B cell (primary cell): Measurements from ENCODE around the gene LYST. TPM values are rescaled to one million over a fixed set of nuclear protein-coding genes. Genes with fewer than 3 reads are reported as not detected.

Experiments
- ATAC-seq: fragments of 200-7000 bp; cut with Tn5 transposase; one replicate; pipeline ENCODE4 v1.10.0; 2021; ENCODE audit warnings: low read depth, mild to moderate bottlenecking, moderate number of reproducible peaks, moderate library complexity
- CTCF ChIA-PET: fragments of 350-600 bp; sonication (Branson Sonifier 250); formaldehyde crosslinking; loops from one replicate; lab custom pipeline; 2021; ENCODE audit warnings: antibody characterized with exemption, inconsistent platforms; lab: Charles Lee
- POLR2A ChIA-PET: fragments of 350-600 bp; sonication (Branson Sonifier 250); formaldehyde crosslinking; loops from one replicate; lab custom pipeline; 2021; ENCODE audit warnings: antibody characterized with exemption; lab: Charles Lee
- DNase-seq: peaks from one replicate; pipeline ENCODE4 v3.0.0; 2013
- H2AFZ ChIP-seq: 2 replicates; pipeline ENCODE4 v1.6.1; 2012; ENCODE audit warnings: mild to moderate bottlenecking, low read depth, low read length; ENCODE audit not compliant: insufficient read depth, poor library complexity, severe bottlenecking
- H3K27ac ChIP-seq, 2 donors: 1 replicate in 1 of 2; 2 replicates in 1 of 2; pipeline ENCODE4 v1.5.1; 2012 to 2013; ENCODE audit warnings: low read length in 2 of 2, mild to moderate bottlenecking in 2 of 2, moderate library complexity in 1 of 2
- H3K27me3 ChIP-seq, 4 experiments: fragments of 200-600 bp in 1 of 4; sonication (generic) in 1 of 4; replicated peaks in 1 of 4; 1 replicate in 2 of 4; 2 replicates in 2 of 4; pipeline versions ENCODE4 v1.6.1 to v1.7.0; 2013 to 2016; ENCODE audit warnings: low read length in 3 of 4, mild to moderate bottlenecking in 2 of 4, mixed read lengths in 1 of 4, moderate library complexity in 1 of 4; ENCODE audit not compliant: insufficient read depth in 4 of 4, control insufficient read depth in 3 of 4; ENCODE audit errors: control extremely low read depth in 1 of 4
- H3K36me3 ChIP-seq, 2 experiments: replicated peaks in 1 of 2; 1 replicate in 1 of 2; 2 replicates in 1 of 2; pipeline versions ENCODE4 v1.6.1 to v1.7.1; 2013; ENCODE audit warnings: low read length in 1 of 2; ENCODE audit not compliant: insufficient read depth in 2 of 2, control insufficient read depth in 1 of 2; ENCODE audit errors: control extremely low read depth in 1 of 2, extremely low read depth in 1 of 2
- H3K4me1 ChIP-seq, 2 donors: fragments of 200-600 bp in 1 of 2; sonication (generic) in 1 of 2; 1 replicate in 1 of 2; 2 replicates in 1 of 2; pipeline versions ENCODE4 v1.5.1 to v1.6.1; 2013 to 2017; ENCODE audit warnings: low read length in 2 of 2; ENCODE audit not compliant: control insufficient read depth in 2 of 2, insufficient read depth in 2 of 2
- H3K4me2 ChIP-seq: replicated peaks from 2 replicates; pipeline ENCODE3; 2012; ENCODE audit warnings: mild to moderate bottlenecking, low read depth, low read length; ENCODE audit not compliant: poor library complexity, severe bottlenecking
- H3K4me3 ChIP-seq, 5 experiments: fragments of 200-600 bp in 1 of 5; sonication (generic) in 1 of 5; 1 replicate in 3 of 5; 2 replicates in 2 of 5; pipeline versions ENCODE4 v1.5.1 to v1.7.0; 2011 to 2016; ENCODE audit warnings: low read length in 4 of 5, mild to moderate bottlenecking in 4 of 5, low read depth in 2 of 5, control low read depth in 1 of 5, moderate library complexity in 1 of 5; ENCODE audit not compliant: insufficient read depth in 1 of 5; ENCODE audit errors: control extremely low read depth in 1 of 5, extremely low read depth in 1 of 5
- H3K79me2 ChIP-seq: fragments of 200-600 bp; sonication (generic); one replicate; pipeline ENCODE4 v1.6.0; 2016; ENCODE audit warnings: low read length; ENCODE audit not compliant: control insufficient read depth, insufficient read depth
- H3K9ac ChIP-seq: fragments of 200-600 bp; sonication (generic); 2 replicates; pipeline ENCODE4 v1.6.1; 2017; ENCODE audit warnings: mild to moderate bottlenecking, low read length, moderate library complexity
- H3K9me3 ChIP-seq, 3 donors: one replicate each; pipeline versions ENCODE4 v1.6.1 to v1.7.1; 2013; ENCODE audit warnings: low read length in 2 of 3; ENCODE audit not compliant: control insufficient read depth in 2 of 3, insufficient read depth in 1 of 3; ENCODE audit errors: control extremely low read depth in 1 of 3
- H4K20me1 ChIP-seq: 2 replicates; pipeline ENCODE4 v1.6.0; 2012; ENCODE audit warnings: mild to moderate bottlenecking, low read length; ENCODE audit not compliant: insufficient read depth, control insufficient read depth, poor library complexity, severe bottlenecking
- H3K27ac Mint-ChIP-seq: one replicate; pipeline ENCODE4 v1.8.0; 2021; ENCODE audit warnings: mixed read lengths
- H3K27me3 Mint-ChIP-seq: one replicate; pipeline ENCODE4 v1.8.0; 2021; ENCODE audit warnings: mixed read lengths
- H3K4me1 Mint-ChIP-seq: one replicate; pipeline ENCODE4 v1.8.0; 2021; ENCODE audit warnings: mixed read lengths
- H3K4me3 Mint-ChIP-seq: one replicate; pipeline ENCODE4 v1.8.0; 2021; ENCODE audit warnings: mixed read lengths
- H3K9me3 Mint-ChIP-seq: one replicate; pipeline ENCODE4 v1.8.0; 2022; ENCODE audit warnings: mixed read lengths; ENCODE audit not compliant: insufficient read depth
- EZH2 ChIP-seq: IDR thresholded peaks from 2 replicates; pipeline ENCODE4 v1.6.1; 2012; ENCODE audit warnings: borderline replicate concordance, low read depth, mild to moderate bottlenecking, moderate library complexity, low read length; ENCODE audit not compliant: insufficient read depth, poor library complexity, severe bottlenecking
- WGBS: methylation state at CpG from one replicate; pipeline ENCODE4 v1.1.5; 2013; ENCODE audit warnings: missing lambda C conversion rate; ENCODE audit not compliant: insufficient coverage; 5-methylcytosine and 5-hydroxymethylcytosine counted together
- intact Hi-C: fragments of 100-400 bp; cut with micrococcal nuclease; formaldehyde crosslinking; loops from one replicate; pipeline ENCODE4 v1.10.0; 2022
- polyA plus RNA-seq: library from polyadenylated mRNA; depleted of rRNA; stranded (reverse); fragments of >200 nt; gene quantifications from 2 replicates; pipeline ENCODE4 v1.2.3, GENCODE V29; 2012
- total RNA-seq, 2 donors: library from RNA; stranded (reverse); fragments of 120-200 nt in 1 of 2; gene quantifications; 1 replicate in 1 of 2; 2 replicates in 1 of 2; pipeline versions ENCODE4 v1.2.3 to v1.2.4, GENCODE V29; 2013 to 2022
- TF ChIP-seq, protein P1 (sequence below): fragments of 200-600 bp; IDR thresholded peaks from one replicate; pipeline ENCODE4 v1.8.0; 2022; ENCODE audit warnings: antibody characterized with exemption, mild to moderate bottlenecking

LYST gene
- total and polyA plus RNA-seq, 2 donors (not counting 1 experiment from before 2014, with no cell fraction given), result 50.4 to 120 TPM

DNA sequence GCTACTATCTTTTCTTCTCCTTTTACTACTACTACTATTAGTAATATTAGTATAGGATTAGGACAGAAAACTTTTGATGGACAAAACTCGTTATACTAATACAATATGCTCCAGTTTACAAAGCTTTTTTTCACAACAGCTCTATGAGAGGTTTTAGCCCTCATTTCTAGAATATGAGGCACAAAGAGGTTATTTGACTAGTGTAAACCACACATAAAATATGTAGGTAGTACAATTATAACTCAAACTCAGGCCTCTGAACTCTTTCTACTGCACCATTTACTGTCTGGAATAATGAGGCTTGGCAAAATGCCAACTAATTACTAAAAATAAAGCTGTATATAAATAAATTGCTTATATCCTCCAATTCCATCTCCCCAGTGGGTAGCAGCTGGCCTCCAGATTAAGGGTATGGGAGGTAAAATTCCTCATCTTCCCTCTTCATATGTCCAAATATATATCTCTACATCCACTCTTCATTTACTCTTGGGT, 99.9 kb downstream of the LYST start:
- H3K27me3 ChIP-seq, result no peaks in the 10 kb centered on the region
- no CpG with 5 or more reads among the region's 1 CpG for WGBS
- H3K79me2 ChIP-seq, result no peaks in the 10 kb centered on the region
- no peak overlapping the region for H2AFZ ChIP-seq
- no peaks in the 10 kb centered on the region for H3K9me3 Mint-ChIP-seq
- intact Hi-C loops, result loop anchor here (5.0 kb wide), 1 partner anchor 205 kb away; no protein-coding TSS in a partner anchor
- no peak overlapping the region for H3K4me2 ChIP-seq
- no peak overlapping the region for H3K4me3 ChIP-seq
- CTCF ChIA-PET, result interaction anchor here (1.5 to 2.0 kb wide), 2 partner anchors 76 to 205 kb away, joined by 6 to 12 read pairs; no protein-coding TSS in a partner anchor
- no peaks in the 10 kb centered on the region for H3K27me3 Mint-ChIP-seq
- no peaks in the 10 kb centered on the region for H3K9me3 ChIP-seq
- peaks cover 11 to 48% of the 10 kb centered on the region in 2 experiments for H3K36me3 ChIP-seq
- H3K4me1 ChIP-seq, result peaks cover 3 to 22% of the 10 kb centered on the region in 2 donors
- H3K9ac ChIP-seq, result no peak overlapping the region
- ATAC-seq (no peak), DNase-seq (no peak)
- POLR2A ChIA-PET, result no interaction called here
- no peak overlapping the region for H3K27ac Mint-ChIP-seq
- H3K4me3 Mint-ChIP-seq, result no peak overlapping the region
- H4K20me1 ChIP-seq, result peaks cover 13% of the 10 kb centered on the region
- H3K4me1 Mint-ChIP-seq, result peaks cover 15% of the 10 kb centered on the region
- H3K27ac ChIP-seq, result no peak overlapping the region
- TF ChIP-seq, protein P1, sequence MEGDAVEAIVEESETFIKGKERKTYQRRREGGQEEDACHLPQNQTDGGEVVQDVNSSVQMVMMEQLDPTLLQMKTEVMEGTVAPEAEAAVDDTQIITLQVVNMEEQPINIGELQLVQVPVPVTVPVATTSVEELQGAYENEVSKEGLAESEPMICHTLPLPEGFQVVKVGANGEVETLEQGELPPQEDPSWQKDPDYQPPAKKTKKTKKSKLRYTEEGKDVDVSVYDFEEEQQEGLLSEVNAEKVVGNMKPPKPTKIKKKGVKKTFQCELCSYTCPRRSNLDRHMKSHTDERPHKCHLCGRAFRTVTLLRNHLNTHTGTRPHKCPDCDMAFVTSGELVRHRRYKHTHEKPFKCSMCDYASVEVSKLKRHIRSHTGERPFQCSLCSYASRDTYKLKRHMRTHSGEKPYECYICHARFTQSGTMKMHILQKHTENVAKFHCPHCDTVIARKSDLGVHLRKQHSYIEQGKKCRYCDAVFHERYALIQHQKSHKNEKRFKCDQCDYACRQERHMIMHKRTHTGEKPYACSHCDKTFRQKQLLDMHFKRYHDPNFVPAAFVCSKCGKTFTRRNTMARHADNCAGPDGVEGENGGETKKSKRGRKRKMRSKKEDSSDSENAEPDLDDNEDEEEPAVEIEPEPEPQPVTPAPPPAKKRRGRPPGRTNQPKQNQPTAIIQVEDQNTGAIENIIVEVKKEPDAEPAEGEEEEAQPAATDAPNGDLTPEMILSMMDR, result no peak
- no peak for TF ChIP-seq EZH2

DNA sequence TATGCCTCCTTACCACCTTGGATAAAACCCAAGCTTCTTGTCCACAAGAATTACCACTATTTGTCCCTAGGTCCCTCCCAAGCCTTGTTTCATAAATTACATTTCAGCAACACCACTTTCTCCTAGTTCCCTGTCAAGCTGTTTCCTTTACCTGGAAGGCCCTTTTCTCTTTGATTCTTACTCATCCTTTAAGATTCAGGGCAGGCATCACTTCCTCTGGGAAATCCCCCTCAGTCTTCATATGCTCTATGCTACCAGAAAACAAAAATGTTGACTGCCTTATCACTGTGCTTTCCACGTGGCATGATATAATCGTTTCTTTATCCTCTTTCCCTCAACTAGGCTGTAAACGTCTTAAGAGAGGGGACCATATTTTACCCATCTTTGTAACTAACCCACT, 102.7 kb downstream of the LYST start:
- Histone ChIP-seq H3K27ac (no peak overlapping the region), H2AFZ (no peak overlapping the region), H4K20me1 (peaks cover 13% of the 10 kb centered on the region), H3K4me1 (peaks cover 3 to 22% of the 10 kb centered on the region in 2 donors), H3K9ac (no peak overlapping the region), H3K36me3 (peaks cover 10 to 71% of the 10 kb centered on the region in 2 experiments), H3K4me2 (no peak overlapping the region), H3K27me3 (no peaks in the 10 kb centered on the region), H3K9me3 (no peaks in the 10 kb centered on the region), H3K4me3 (no peak overlapping the region), H3K79me2 (no peaks in the 10 kb centered on the region)
- 54% methylated on average over 3 of the region's 3 CpGs for WGBS
- peak; percentile 34 for DNase-seq
- no peaks in the 10 kb centered on the region for H3K27me3 Mint-ChIP-seq
- peak; percentile 24 for ATAC-seq
- H3K4me3 Mint-ChIP-seq, result no peak overlapping the region
- POLR2A ChIA-PET, result no interaction called here
- intact Hi-C loops, result no loop called here
- no peaks in the 10 kb centered on the region for H3K9me3 Mint-ChIP-seq
- peaks cover 13% of the 10 kb centered on the region for H3K4me1 Mint-ChIP-seq
- CTCF ChIA-PET, result no interaction called here
- no peak for TF ChIP-seq EZH2
- TF ChIP-seq, protein P1, result no peak
- H3K27ac Mint-ChIP-seq, result no peak overlapping the region
